HL-60/S4 (cell line): ENCODE data around the gene CTNS.

Source experiments
- in situ Hi-C: fragments of 300-500 bp; cut with MboI; formaldehyde crosslinking; loops from 2 replicates; pipeline ENCODE4 v1.14.3; 2022; ENCODE audit warnings: low sequenced_read_pairs

CTNS gene

GRCh38 chr17:3708366-3708765 is 71.8 kb downstream of the CTNS start:
- in situ Hi-C loops = no loop called here

- in situ Hi-C loops = no loop called here
Observed at GRCh38 chr17:3710951-3711383, 74.4 kb downstream of the CTNS start.
